GM19025 (cell line): Measurements from ENCODE around the gene XKR7.
"Not testable (repeated sequence)": the region's sequence is repeated elsewhere in the genome, so short reads cannot be mapped to it uniquely, and the experiment has no call there.

Experiments
- ATAC-seq: cut with Tn5 transposase; IDR thresholded peaks from one replicate; pipeline ENCODE4 v1.9.1; 2021; ENCODE audit warnings: mild to moderate bottlenecking, low read depth, moderate library complexity; ENCODE audit not compliant: unreplicated experiment

XKR7 gene

DNA sequence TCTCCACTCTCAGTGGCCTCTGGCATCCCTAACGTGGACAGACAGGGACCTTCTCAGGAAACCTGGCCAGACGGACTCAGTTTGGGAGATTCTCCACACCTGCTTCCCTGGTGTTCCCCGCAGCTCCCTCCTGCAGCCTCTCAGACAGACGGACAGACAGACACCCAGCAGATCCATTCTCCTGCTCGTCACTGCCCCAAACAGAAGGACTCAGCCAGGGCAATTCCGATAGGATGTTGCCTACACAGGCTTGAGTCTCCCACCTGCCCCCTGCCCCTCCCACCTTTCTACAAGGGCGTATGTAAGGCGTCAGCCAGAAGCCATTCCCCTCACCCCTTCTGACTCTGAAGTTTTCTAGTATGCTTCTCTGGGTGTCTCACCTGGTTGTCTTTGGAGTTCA lies 42.7 kb downstream of the XKR7 start:
- no peak for ATAC-seq

- ATAC-seq, result no peak
Measured at GRCh38 chr20:32012159-32012688, 44.3 kb downstream of the XKR7 start.

GRCh38 chr20:32013326-32013725 lies 45.4 kb downstream of the XKR7 start:
- ATAC-seq, result no peak

DNA sequence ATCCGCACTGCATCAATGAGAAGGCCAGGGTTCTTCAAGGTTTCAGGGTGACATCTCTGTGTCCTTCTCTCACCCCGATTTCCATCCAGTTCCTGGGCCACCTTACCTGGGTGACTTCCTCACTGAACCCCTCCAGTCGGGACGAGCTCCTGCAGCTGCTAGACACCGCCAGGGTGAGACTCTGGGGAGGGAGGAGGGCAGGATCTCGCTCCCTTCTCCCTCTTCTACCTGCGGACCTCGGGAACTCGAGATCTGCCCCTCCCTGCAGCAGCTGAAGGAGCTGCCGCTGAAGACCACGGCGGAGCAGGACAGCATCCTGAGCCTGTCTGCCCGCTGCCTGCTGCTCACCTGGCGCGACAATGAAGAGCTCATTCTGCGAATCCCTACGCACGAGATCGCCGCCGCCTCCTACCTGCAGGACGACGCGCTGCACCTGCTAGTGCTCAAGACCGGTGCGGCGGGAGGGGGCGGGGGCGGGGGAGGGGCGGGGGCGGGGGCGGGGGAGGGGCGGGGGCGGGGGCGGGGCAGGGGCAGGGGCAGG lies 49.8 kb downstream of the XKR7 start:
- ATAC-seq, result no peak

DNA sequence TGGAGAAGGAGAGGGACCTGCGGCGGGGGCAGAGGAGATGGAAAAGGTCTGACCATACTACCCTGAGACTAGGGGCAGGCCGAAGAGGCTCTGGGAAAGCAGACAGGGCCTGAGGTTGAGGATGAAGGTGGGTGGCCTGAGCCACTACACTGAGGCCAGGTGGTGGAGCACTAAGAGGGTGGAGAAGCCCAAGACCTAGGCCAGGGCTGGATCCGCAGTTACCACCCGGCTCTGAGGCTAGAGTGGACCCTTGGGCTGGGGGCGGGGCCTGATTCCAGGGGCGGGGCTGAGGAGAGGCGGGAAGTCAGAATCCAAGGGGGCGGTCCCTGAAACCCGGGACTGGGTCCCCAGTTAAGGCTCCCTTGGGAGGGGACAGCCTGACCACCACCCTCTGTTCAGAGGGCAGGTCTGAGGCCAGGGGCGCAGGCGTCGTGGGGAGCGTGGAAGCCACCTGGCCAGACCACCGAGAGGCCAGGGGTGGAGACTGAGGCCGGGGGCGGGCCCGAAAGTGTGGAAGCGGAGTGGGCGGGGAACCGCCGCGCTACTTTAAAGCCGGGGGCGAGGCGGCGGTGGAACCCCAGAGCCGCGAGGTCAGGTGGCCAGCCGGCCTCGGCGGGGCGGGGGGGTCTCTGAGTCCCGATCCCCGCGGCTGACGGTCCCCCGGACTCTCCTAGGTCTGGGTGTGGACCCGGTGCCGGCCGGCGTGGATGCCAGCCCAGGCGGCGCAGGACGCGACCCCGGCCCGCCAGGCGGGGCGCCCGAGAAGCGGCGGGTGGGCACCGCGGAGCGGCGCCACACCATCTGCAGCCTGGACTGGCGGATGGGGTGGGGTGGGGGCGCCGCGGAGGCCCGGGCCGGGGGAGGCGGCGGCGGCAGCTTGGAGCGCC lies 50.6 kb downstream of the XKR7 start:
- ATAC-seq, result no peak

GRCh38 chr20:32019156-32019510 lies 51.2 kb downstream of the XKR7 start:
- no peak for ATAC-seq

DNA sequence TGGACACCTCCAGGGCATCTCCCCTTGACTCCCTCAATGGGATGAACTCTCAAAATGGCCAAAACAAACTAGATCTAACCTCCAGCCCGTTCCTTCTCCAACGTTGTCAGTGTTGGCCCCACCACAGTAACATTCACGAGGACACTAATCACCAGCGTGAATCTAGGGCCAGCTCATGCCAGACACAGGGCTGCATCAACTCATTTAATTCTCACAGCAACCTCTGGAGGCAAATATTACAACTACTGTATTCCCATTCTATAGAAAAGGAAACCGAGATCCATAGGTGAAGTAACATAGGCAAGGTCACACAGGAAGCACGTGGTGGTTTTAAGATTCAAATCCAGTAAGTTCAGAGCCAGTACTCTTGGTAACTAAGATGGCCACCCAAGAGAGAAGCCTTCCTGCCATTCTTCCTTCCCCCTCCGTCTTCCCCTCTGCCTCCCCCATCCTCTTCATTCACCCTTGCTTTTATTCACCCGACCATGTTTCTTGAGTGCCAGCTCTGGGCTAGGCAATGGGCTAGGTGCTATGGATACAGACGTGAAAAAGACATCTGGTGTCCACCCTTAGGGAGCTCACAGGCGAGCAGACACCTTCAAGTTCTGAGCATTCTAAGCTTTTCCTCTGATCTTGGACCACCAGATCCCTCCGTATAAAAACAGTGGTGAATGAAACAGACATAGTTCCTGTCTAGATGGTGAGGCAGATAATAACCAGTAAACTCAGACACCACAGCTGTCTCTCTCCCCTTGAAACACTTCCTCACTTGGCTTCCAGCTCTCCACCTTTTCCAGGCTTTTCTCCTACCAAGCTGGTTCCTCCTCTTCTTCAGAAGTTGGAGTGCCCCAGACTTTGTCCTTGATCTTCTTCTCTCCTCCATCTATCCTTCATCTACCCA lies 51.9 kb downstream of the XKR7 start:
- no peak for ATAC-seq

GRCh38 chr20:32021091-32021490 lies 53.1 kb downstream of the XKR7 start:
- ATAC-seq, result no peak

DNA sequence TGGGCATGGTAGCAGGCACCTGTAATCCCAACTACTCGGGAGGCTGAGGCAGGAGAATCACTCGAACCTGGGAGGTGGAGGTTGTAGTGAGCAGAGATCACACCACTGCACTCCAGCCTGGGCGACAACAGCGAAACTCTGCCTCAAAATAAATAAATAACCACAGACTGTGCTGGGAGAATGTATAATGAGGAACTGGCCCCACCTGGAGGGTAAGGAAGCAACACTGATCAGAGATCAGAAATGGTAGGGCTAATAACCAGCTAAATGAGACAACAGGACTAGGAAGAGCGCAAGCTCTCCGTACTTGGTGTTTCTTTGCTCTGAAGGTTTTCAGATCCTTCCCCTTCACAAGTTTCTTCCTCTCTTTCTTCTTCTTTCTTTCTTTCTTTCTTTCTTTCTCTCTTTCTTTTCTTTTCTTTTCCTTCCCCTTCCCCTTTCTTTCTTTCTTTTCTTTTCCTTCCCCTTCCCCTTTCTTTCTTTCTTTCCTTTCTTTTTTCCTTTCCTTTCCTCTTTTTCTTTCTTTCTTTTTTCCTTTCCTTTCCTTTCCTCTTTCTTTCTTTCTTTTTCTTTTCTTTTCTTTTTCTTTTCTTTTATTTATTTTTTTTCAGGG lies 56.8 kb downstream of the XKR7 start:
- ATAC-seq, result no peak

DNA sequence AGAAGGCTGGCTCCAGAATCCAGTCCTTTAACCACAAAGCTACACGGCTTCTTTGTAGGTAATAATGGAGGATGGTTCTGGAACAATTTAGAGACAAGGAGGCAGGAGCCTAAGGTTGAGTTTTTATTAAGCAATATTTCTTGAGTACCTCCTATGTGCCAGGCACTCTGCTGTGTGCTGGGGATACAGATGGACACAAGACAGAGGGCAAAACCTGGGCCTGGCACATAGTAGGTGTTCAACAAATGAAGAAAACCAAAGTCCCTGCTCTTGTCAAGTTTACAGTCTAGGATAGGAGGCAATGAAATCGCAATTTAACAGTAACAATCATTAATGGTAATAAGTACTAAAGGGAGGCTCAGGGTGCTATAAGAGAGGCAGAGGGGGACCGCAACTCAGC lies 59.7 kb downstream of the XKR7 start:
- no peak for ATAC-seq

- no peak for ATAC-seq
Measured at GRCh38 chr20:32028647-32029372, 60.9 kb downstream of the XKR7 start.

- no peak for ATAC-seq
Measured at GRCh38 chr20:32029561-32029960, 61.6 kb downstream of the XKR7 start.

DNA sequence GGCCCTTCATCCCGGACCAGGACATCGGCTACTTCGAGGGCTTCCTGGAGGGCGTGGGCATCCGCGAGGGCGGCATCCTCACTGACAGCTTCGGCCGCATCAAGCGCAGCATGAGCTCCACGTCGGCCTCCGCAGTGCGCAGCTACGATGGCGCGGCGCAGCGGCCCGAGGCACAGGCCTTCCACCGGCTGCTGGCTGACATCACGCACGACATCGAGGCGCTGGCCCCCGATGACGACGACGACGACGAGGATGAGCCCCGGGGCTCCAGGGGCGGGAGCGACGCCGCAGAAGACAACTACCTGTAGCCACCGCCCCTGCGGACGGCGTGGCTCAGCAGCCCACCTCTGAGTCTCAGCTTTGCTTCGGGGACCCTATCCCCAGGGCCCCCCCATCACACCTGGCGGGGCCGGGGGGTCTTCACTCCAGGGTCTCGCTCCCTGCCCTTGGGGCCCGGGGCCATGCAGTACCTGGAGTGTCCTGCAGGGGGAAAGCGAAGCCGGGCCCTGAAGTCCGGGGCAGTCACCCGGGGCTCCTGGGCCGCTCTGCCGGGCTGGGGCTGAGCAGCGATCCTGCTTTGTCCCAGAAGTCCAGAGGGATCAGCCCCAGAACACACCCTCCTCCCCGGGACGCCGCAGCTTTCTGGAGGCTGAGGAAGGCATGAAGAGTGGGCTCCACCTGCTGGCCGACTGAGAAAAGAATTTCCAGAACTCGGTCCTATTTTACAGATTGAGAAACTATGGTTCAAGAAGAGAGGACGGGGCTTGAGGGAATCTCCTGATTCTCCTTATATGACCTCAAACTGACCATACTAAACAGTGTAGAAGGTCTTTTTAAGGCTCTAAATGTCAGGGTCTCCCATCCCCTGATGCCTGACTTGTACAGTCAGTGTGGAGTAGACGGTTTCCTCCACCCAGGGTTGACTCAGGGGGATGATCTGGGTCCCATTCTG lies 63.3 kb downstream of the XKR7 start:
- no peak for ATAC-seq

- no peak for ATAC-seq
Measured at GRCh38 chr20:32033316-32033715, 65.4 kb downstream of the XKR7 start.

DNA sequence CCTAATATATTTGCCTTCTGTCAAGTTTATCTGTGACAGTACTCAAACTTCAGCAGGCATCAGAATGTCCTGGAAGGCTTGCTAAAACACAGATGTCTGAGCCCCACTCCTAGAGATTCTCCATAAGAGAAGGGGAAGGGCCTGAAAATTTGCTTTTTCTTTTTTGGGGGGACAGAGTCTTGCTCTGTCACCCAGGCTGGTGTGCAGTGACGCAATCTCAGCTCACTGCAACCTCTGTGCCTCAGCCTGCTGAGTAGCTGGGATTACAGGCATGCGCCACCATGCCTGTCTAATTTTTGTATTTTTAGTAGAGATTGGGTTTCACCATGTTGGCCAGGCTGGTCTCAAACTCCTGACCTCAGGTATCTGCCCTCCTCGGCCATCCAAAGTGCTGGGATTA lies 65.8 kb downstream of the XKR7 start:
- not testable (repeated sequence) for ATAC-seq

- ATAC-seq, result no peak
Measured at GRCh38 chr20:32034581-32035425, 66.9 kb downstream of the XKR7 start.

GRCh38 chr20:32035426-32035779 lies 67.5 kb downstream of the XKR7 start:
- no peak for ATAC-seq

GRCh38 chr20:32036252-32036651 lies 68.3 kb downstream of the XKR7 start:
- no peak for ATAC-seq
